Mesenchymal stem cell (in vitro differentiated cells and primary cell): ENCODE results near the gene GGACT.

Source experiments
- DNase-seq: peaks from one replicate; pipeline ENCODE4 v3.0.0-alpha.2; 2013
- H2AFZ ChIP-seq: one replicate; pipeline ENCODE4 v1.6.1; 2013; ENCODE audit warnings: low read depth, mild to moderate bottlenecking, control low read depth, inconsistent platforms, low read length, moderate library complexity
- H2AK5ac ChIP-seq: 2 replicates; pipeline ENCODE4 v1.6.1; 2013; ENCODE audit warnings: low read length, moderate library complexity, mild to moderate bottlenecking, inconsistent platforms; ENCODE audit not compliant: severe bottlenecking
- H2BK120ac ChIP-seq: one replicate; pipeline ENCODE4 v1.6.1; 2013; ENCODE audit warnings: low read depth, mild to moderate bottlenecking, inconsistent platforms, low read length, moderate library complexity
- H2BK12ac ChIP-seq, 2 experiments: one replicate each; pipeline ENCODE4 v1.6.1; 2013; ENCODE audit warnings: inconsistent platforms in 2 of 2, low read length in 2 of 2, mild to moderate bottlenecking in 2 of 2, moderate library complexity in 2 of 2, control low read depth in 1 of 2
- H2BK15ac ChIP-seq: one replicate; pipeline ENCODE4 v1.6.1; 2013; ENCODE audit warnings: mild to moderate bottlenecking, low read depth, inconsistent platforms; ENCODE audit not compliant: poor library complexity, severe bottlenecking
- H2BK5ac ChIP-seq: 2 replicates; pipeline ENCODE4 v1.6.1; 2013; ENCODE audit warnings: low read depth, mild to moderate bottlenecking, low read length, control low read depth, inconsistent platforms; ENCODE audit not compliant: poor library complexity, severe bottlenecking
- H3K14ac ChIP-seq, 2 experiments: one replicate each; pipeline ENCODE4 v1.6.1; 2013; ENCODE audit warnings: inconsistent platforms in 2 of 2, low read length in 2 of 2, control low read depth in 1 of 2, mild to moderate bottlenecking in 1 of 2, moderate library complexity in 1 of 2
- H3K18ac ChIP-seq, 2 experiments: one replicate each; pipeline ENCODE4 v1.6.1; 2013; ENCODE audit warnings: inconsistent platforms in 2 of 2, low read length in 2 of 2, control low read depth in 1 of 2, low read depth in 1 of 2, mild to moderate bottlenecking in 1 of 2
- H3K23ac ChIP-seq, 2 experiments: one replicate each; pipeline ENCODE4 v1.6.1; 2013; ENCODE audit warnings: inconsistent platforms in 2 of 2, low read length in 2 of 2, mild to moderate bottlenecking in 2 of 2, moderate library complexity in 2 of 2, control low read depth in 1 of 2
- H3K27ac ChIP-seq: 2 replicates; pipeline ENCODE4 v1.5.1; 2013; ENCODE audit warnings: mild to moderate bottlenecking, moderate library complexity, low read length, control low read depth, inconsistent platforms; ENCODE audit not compliant: poor library complexity, severe bottlenecking
- H3K27me3 ChIP-seq, 2 experiments: 2 replicates each; pipeline versions ENCODE4 v1.6.1 to v1.7.0; 2013; ENCODE audit warnings: low read length in 2 of 2, mild to moderate bottlenecking in 2 of 2, moderate library complexity in 2 of 2, control low read depth in 1 of 2, inconsistent platforms in 1 of 2; ENCODE audit not compliant: control insufficient read depth in 1 of 2, insufficient read depth in 1 of 2
- H3K36me3 ChIP-seq, 2 experiments: 2 replicates each; pipeline versions ENCODE4 v1.6.1 to v1.7.0; 2013; ENCODE audit warnings: low read length in 2 of 2, control low read depth in 1 of 2, inconsistent platforms in 1 of 2, low read depth in 1 of 2, mild to moderate bottlenecking in 1 of 2; ENCODE audit not compliant: insufficient read depth in 2 of 2, control insufficient read depth in 1 of 2
- H3K4ac ChIP-seq, 2 experiments: one replicate each; pipeline ENCODE4 v1.6.1; 2013; ENCODE audit warnings: inconsistent platforms in 2 of 2, low read length in 2 of 2, mild to moderate bottlenecking in 2 of 2, moderate library complexity in 2 of 2, control low read depth in 1 of 2, low read depth in 1 of 2
- H3K4me1 ChIP-seq: 2 replicates; pipeline ENCODE4 v1.6.1; 2013; ENCODE audit warnings: low read depth, low read length, control low read depth; ENCODE audit not compliant: control insufficient read depth, insufficient read depth
- H3K4me2 ChIP-seq: 2 replicates; pipeline ENCODE4 v1.6.1; 2013; ENCODE audit warnings: low read length, mild to moderate bottlenecking, inconsistent platforms; ENCODE audit not compliant: poor library complexity, severe bottlenecking
- H3K4me3 ChIP-seq, 2 experiments: 2 replicates each; pipeline versions ENCODE4 v1.5.1 to v1.7.0; 2013; ENCODE audit warnings: low read length in 2 of 2, mild to moderate bottlenecking in 2 of 2, control low read depth in 1 of 2, low read depth in 1 of 2; ENCODE audit not compliant: insufficient read depth in 1 of 2
- H3K79me1 ChIP-seq: replicated peaks from 2 replicates; pipeline ENCODE4 v1.6.1; 2013; ENCODE audit warnings: mild to moderate bottlenecking, control low read depth, low read length, inconsistent platforms; ENCODE audit not compliant: poor library complexity, severe bottlenecking
- H3K9ac ChIP-seq: 2 replicates; pipeline ENCODE4 v1.7.0; 2013; ENCODE audit warnings: mild to moderate bottlenecking, low read length, moderate library complexity
- H3K9me3 ChIP-seq: 2 replicates; pipeline ENCODE4 v1.7.0; 2013; ENCODE audit warnings: mild to moderate bottlenecking, low read length; ENCODE audit not compliant: control insufficient read depth
- H4K8ac ChIP-seq: one replicate; pipeline ENCODE4 v1.6.1; 2013; ENCODE audit warnings: inconsistent platforms, mild to moderate bottlenecking, low read length, moderate library complexity
- H4K91ac ChIP-seq: one replicate; pipeline ENCODE4 v1.6.1; 2013; ENCODE audit warnings: mild to moderate bottlenecking, low read length, inconsistent platforms
- WGBS: methylation state at CpG from one replicate; pipeline ENCODE4 v1.1.7; 2013; ENCODE audit warnings: mixed read lengths; 5-methylcytosine and 5-hydroxymethylcytosine counted together

Gene GGACT

DNA sequence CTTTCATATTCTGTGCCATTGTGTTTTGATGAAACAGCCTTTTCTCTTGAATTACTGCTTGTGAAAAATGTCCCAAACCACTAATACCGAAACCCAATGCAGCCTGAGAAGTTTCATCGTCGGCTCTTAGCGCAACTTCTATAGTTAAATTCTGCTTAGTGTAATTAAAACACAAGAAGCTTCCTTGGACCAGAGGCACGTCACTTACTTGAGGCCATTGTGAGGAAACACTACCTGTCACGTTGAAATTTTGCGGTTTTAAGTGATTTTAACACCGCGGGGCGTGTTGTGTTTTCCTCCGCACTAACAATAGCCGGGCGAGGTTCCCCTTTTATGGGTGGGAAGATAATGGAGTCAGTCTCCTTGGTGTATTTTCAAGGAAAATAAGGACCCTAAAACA lies 70.9 kb downstream of the GGACT start:
- H3K9ac ChIP-seq, result no peak overlapping the region
- no peak overlapping the region for H2AFZ ChIP-seq
- peak overlapping the region; percentile 66 for H3K27ac ChIP-seq
- H2BK5ac ChIP-seq, result no peak overlapping the region
- H3K36me3 ChIP-seq, result peaks cover 4 to 10% of the 10 kb centered on the region in 2 experiments
- no peak overlapping the region for H3K4me3 ChIP-seq
- 91% methylated on average over 12 of the region's 13 CpGs for WGBS
- H3K27me3 ChIP-seq, result no peaks in the 10 kb centered on the region
- no peak overlapping the region for H2BK15ac ChIP-seq
- no peak overlapping the region for H2BK120ac ChIP-seq
- no peak overlapping the region for H3K18ac ChIP-seq
- no peak overlapping the region for H3K14ac ChIP-seq
- peak overlapping the region; percentile 95 for H2AK5ac ChIP-seq
- DNase-seq, result no peak
- H3K9me3 ChIP-seq, result no peaks in the 10 kb centered on the region
- no peak overlapping the region for H3K4me2 ChIP-seq
- H3K79me1 ChIP-seq, result peaks cover 23% of the 10 kb centered on the region
- H2BK12ac ChIP-seq, result no peak overlapping the region
- H4K91ac ChIP-seq, result no peak overlapping the region
- peaks cover 10% of the 10 kb centered on the region for H3K4me1 ChIP-seq
- H3K4ac ChIP-seq, result no peak overlapping the region
- H3K23ac ChIP-seq, result no peak overlapping the region
- H4K8ac ChIP-seq, result no peak overlapping the region

DNA sequence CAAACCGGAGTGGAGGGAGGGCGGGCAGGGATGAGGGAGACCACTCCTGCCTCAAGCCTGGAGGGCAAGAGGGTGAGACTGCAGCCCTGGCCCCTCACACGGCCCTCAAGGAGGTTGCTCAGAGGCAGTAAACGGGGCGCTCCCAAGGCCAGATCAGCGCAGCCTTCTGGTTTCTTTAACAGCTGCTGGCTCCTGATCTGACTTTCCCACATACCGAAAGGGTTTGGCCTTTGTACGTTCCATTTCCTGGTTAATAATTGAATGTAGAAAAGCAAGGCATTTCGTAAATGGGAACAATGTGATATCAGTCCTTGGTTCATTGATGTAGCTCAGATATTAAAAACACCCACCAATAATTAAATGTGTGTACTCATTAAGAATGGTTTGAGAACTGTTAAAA lies 71.5 kb downstream of the GGACT start:
- peaks cover 23% of the 10 kb centered on the region for H3K79me1 ChIP-seq
- no peak overlapping the region for H2AFZ ChIP-seq
- no peak overlapping the region for H2BK12ac ChIP-seq
- DNase-seq, result no peak
- no peak overlapping the region for H3K18ac ChIP-seq
- H3K36me3 ChIP-seq, result peaks cover 4 to 10% of the 10 kb centered on the region in 2 experiments
- no peaks in the 10 kb centered on the region for H3K27me3 ChIP-seq
- no peak overlapping the region for H3K4me3 ChIP-seq
- H3K9me3 ChIP-seq, result no peaks in the 10 kb centered on the region
- no peak overlapping the region for H2BK5ac ChIP-seq
- no peak overlapping the region for H3K4ac ChIP-seq
- H2AK5ac ChIP-seq, result no peak overlapping the region
- no peak overlapping the region for H3K9ac ChIP-seq
- peak overlapping the region; percentile 5 for H4K8ac ChIP-seq
- peak overlapping the region; percentile 57 for H3K4me2 ChIP-seq
- H3K14ac ChIP-seq, result no peak overlapping the region
- H3K27ac ChIP-seq, result peak overlapping the region; percentile 86
- H2BK120ac ChIP-seq, result no peak overlapping the region
- no peak overlapping the region for H3K23ac ChIP-seq
- WGBS, result 87% methylated on average over 9 of the region's 9 CpGs
- no peak overlapping the region for H2BK15ac ChIP-seq
- H3K4me1 ChIP-seq, result peaks cover 15% of the 10 kb centered on the region
- no peak overlapping the region for H4K91ac ChIP-seq

DNA sequence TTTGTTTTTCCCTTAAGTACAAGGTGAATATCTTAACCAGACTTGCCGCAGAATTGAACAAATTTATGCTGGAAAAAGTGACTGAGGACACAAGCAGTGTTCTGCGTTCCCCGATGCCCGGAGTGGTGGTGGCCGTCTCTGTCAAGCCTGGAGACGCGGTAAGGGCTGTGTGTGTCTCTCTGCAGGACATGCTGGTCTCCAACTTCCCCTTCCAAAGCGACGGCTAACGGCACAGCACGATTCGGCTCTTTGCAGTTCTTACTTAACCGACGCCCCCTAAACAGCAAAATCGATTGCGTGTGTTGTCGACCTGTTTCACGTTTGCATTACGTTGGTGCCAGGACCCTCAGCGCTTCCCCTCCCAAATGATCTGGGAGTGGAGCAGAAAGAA lies 73.2 kb downstream of the GGACT start:
- 90% methylated on average over 19 of the region's 20 CpGs for WGBS
- H4K91ac ChIP-seq, result no peak overlapping the region

DNA sequence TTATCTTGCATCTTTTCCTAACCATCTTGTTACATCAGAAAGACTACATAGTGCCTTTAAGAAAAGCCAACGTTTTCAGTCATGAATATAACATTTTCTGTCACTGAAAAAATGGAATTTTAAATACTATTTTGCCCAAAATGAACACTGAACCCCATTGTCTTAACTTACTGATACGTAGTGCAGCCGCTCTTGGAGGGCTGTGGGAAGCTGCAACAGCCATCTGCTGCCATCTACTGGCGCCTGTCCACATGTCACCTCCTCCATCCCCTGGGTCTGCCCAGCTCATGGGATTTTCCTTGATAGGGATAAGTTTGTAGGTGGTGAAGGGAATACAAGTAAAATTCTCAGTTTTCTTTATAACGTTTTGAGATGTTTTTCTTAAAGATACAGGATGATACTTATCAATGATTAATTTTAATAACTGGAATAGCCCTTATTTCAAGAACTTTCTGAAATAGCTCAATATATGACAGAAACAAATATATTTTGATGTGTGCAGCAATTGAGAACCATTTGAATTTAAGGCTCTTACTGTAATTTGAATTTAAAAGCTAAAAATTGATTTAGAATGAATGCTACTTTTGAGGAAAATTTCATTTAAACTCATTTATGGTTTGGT lies 73.7 kb downstream of the GGACT start:
- peaks cover 31% of the 10 kb centered on the region for H3K79me1 ChIP-seq
- no peak overlapping the region for H3K18ac ChIP-seq
- no peak overlapping the region for H2BK120ac ChIP-seq
- no peak overlapping the region for H3K14ac ChIP-seq
- no peak overlapping the region for H4K8ac ChIP-seq
- peak overlapping the region; percentile 71 for H3K27ac ChIP-seq
- no peak overlapping the region for H3K23ac ChIP-seq
- no peaks in the 10 kb centered on the region for H3K9me3 ChIP-seq
- no peak overlapping the region for H2AFZ ChIP-seq
- H3K4me2 ChIP-seq, result no peak overlapping the region
- no peak overlapping the region for H2AK5ac ChIP-seq
- peak; percentile 72 for DNase-seq
- H2BK5ac ChIP-seq, result no peak overlapping the region
- H3K27me3 ChIP-seq, result no peaks in the 10 kb centered on the region
- H4K91ac ChIP-seq, result no peak overlapping the region
- peak overlapping the region; percentile 48 for H3K9ac ChIP-seq
- peaks cover 17% of the 10 kb centered on the region for H3K4me1 ChIP-seq
- peak overlapping the region in 1 of 2 experiments; percentile 20 for H3K4me3 ChIP-seq
- H3K36me3 ChIP-seq, result peaks cover 4 to 10% of the 10 kb centered on the region in 2 experiments
- no peak overlapping the region for H2BK15ac ChIP-seq
- no peak overlapping the region for H2BK12ac ChIP-seq
- WGBS, result 7% methylated on average over 3 of the region's 5 CpGs
- H3K4ac ChIP-seq, result no peak overlapping the region

More for the DNA sequence above, 73.2 kb downstream of the GGACT start:
- Histone ChIP-seq H3K36me3 (peaks cover 4 to 10% of the 10 kb centered on the region in 2 experiments), H2BK12ac (no peak overlapping the region), H2AFZ (no peak overlapping the region), H2AK5ac (peak overlapping the region; percentile 29), H2BK15ac (no peak overlapping the region), H3K79me1 (peaks cover 31% of the 10 kb centered on the region), H2BK5ac (no peak overlapping the region), H3K4me2 (no peak overlapping the region), H3K18ac (no peak overlapping the region), H3K4me3 (no peak overlapping the region), H3K23ac (no peak overlapping the region), H3K14ac (no peak overlapping the region), H4K8ac (no peak overlapping the region), H3K27me3 (no peaks in the 10 kb centered on the region), H2BK120ac (no peak overlapping the region), H3K27ac (no peak overlapping the region), H3K9ac (no peak overlapping the region), H3K9me3 (no peaks in the 10 kb centered on the region), H3K4ac (no peak overlapping the region), H3K4me1 (peaks cover 17% of the 10 kb centered on the region)
- no peak for DNase-seq
